HG02571 (cell line): Measurements from ENCODE around the gene CCL4.

Experiments used
- ATAC-seq: cut with Tn5 transposase; IDR thresholded peaks from one replicate; pipeline ENCODE4 v1.9.1; 2021; ENCODE audit warnings: mild to moderate bottlenecking, moderate library complexity; ENCODE audit not compliant: unreplicated experiment

The CCL4 gene

GRCh38 chr17:36142806-36143205, 39.2 kb downstream of the CCL4 start:
- ATAC-seq, result no peak

DNA sequence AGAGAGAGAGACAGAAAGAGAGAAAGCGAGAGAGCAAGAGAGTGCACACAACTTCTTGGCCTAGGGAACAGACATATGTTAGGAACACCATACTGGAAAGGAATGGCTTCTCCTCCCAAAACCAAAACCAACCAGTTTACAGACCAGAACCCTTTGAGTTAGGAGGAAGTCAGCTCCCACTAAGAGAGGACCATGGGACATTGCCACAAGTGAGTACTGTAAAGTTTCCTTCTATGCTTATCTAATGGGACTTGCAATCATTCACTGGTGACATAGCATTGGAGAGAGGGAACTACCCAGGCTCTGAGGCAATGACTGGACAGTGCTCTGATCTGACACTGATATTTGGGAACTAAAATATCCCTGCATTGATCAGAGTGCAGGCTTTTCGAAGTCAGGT, 40.4 kb downstream of the CCL4 start:
- no peak for ATAC-seq

GRCh38 chr17:36144981-36145729, 41.5 kb downstream of the CCL4 start:
- ATAC-seq, result no peak

GRCh38 chr17:36147601-36148000, 44.0 kb downstream of the CCL4 start:
- no peak for ATAC-seq

GRCh38 chr17:36148559-36149295, 45.1 kb downstream of the CCL4 start:
- no peak for ATAC-seq

DNA sequence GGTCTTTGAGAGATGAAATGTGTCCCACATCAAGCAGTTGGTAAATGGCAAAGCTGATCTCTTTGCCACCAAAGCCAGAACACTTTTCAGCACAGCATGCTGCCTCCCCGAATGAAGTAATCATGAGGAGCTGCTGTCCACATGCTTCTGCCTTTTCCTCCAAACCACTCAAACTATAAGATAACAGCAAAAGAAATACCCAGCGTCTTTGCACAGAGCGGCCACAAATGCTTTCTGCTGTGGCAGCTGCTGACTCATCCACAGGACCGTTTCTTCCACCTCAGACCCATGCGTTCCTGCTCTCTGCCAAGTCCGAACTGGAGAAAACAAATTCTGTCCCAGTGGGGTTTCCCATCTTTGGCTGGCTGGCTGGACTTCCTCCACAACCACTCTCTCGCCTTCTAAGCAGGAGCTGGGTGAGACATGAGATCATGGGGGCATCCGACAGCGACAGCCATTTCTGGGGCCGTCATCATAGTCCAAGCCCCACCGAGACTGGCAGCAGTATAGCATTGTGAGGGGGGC, 45.7 kb downstream of the CCL4 start:
- ATAC-seq, result no peak

- ATAC-seq, result no peak
Measured at GRCh38 chr17:36151891-36152638, 48.4 kb downstream of the CCL4 start.

DNA sequence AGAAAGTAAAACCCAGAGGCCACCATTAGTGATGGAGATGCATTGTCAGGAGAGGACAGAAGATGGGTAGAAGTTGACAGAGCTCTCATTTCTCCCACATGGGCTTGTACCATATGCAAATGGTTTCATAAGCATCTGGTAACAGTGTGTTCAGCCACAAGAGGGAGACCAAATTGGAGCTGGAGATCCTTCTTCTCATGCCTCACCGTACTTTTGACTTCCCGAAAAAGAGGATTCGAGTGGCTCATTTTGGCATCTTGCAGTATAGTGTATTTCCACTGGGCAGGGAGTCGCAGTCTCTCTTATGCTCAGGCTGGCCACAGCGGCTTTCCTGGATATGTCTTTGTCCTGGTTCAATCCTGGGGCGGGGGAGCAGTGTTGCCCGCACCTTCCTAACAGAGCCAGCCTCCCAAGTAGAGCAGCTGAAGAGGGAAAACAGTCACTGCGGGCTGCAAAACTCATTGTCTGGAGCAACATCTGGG, 49.1 kb downstream of the CCL4 start:
- ATAC-seq, result no peak

DNA sequence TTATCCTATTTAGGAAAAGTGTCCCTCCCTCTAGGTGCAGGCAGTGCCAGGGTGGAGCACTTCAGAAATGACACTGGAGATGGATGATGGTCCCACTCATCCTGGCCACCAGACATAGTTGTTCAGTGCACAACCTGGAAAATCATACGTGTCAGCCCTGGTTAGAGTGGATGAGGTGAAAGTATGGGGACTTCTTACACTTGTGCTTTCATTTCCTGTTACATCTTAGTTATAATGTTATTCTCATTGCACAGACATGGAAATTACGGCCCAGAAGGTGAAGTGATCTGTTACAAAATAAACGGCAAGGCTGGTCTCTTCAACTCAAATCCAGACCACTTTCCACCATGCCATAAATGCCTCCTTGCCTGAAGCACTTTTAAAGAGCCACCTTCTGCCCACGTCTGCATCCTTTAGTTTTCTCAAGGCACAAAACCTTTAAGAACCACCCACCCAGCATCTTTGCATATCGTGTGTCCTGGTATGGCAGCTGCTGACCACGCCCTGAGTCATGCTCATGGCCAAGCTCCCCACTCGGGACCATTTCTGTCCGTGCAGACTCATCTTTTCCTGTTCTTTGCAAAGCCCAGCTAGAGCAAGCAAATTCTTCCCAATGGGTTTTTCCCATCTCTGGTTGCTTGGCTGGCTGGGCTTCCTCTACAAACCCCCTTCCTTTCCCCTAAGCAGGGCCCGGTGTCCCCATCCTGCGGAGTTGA, 50.4 kb downstream of the CCL4 start:
- no peak for ATAC-seq
